ENCODE data around the gene KCNH1.

Gene KCNH1

GRCh38 chr1:210944252-210944651 lies 189.7 kb downstream of the KCNH1 start:
- Histone ChIP-seq H3K9me3 (ENCODE audit: low read length) (no peaks in the 10 kb centered on the region), H3K4me3 (ENCODE audit: low read depth in 1 of 2, low read length in 2 of 2) (no peak overlapping the region), H3K27ac (ENCODE audit: low read depth, low read length) (no peak overlapping the region), H3K9ac (ENCODE audit: low read length) (no peak overlapping the region), H3K4me1 (ENCODE audit: insufficient read depth, low read length) (no peaks in the 10 kb centered on the region), H3K27me3 (ENCODE audit: control insufficient read depth in 1 of 2, insufficient read depth in 2 of 2, low read length in 2 of 2) (no peaks in the 10 kb centered on the region), H3K36me3 (ENCODE audit: insufficient read depth, low read length) (no peaks in the 10 kb centered on the region)

- Histone ChIP-seq H3K9ac (ENCODE audit: low read length) (no peak overlapping the region), H3K9me3 (ENCODE audit: low read length) (no peaks in the 10 kb centered on the region), H3K36me3 (ENCODE audit: insufficient read depth, low read length) (no peaks in the 10 kb centered on the region), H3K4me1 (ENCODE audit: insufficient read depth, low read length) (no peaks in the 10 kb centered on the region), H3K4me3 (ENCODE audit: low read depth in 1 of 2, low read length in 2 of 2) (no peak overlapping the region), H3K27ac (ENCODE audit: low read depth, low read length) (no peak overlapping the region), H3K27me3 (ENCODE audit: control insufficient read depth in 1 of 2, insufficient read depth in 2 of 2, low read length in 2 of 2) (no peaks in the 10 kb centered on the region)
Measured at GRCh38 chr1:210942513-210942912, 191.4 kb downstream of the KCNH1 start.

- Histone ChIP-seq H3K27ac (ENCODE audit: low read depth, low read length) (no peak overlapping the region), H3K27me3 (ENCODE audit: control insufficient read depth in 1 of 2, insufficient read depth in 2 of 2, low read length in 2 of 2) (no peaks in the 10 kb centered on the region), H3K4me1 (ENCODE audit: insufficient read depth, low read length) (no peaks in the 10 kb centered on the region), H3K9ac (ENCODE audit: low read length) (no peak overlapping the region), H3K36me3 (ENCODE audit: insufficient read depth, low read length) (no peaks in the 10 kb centered on the region), H3K9me3 (ENCODE audit: low read length) (no peaks in the 10 kb centered on the region), H3K4me3 (ENCODE audit: low read depth in 1 of 2, low read length in 2 of 2) (no peak overlapping the region)
Measured at GRCh38 chr1:210940081-210940617, 193.8 kb downstream of the KCNH1 start.

GRCh38 chr1:210938416-210938925 lies 195.5 kb downstream of the KCNH1 start:
- H3K27ac ChIP-seq (ENCODE audit: low read depth, low read length): no peak overlapping the region
- H3K9me3 ChIP-seq (ENCODE audit: low read length): no peaks in the 10 kb centered on the region
- H3K4me1 ChIP-seq (ENCODE audit: insufficient read depth, low read length): no peaks in the 10 kb centered on the region
- no peaks in the 10 kb centered on the region for H3K36me3 ChIP-seq (ENCODE audit: insufficient read depth, low read length)
- H3K27me3 ChIP-seq (ENCODE audit: control insufficient read depth in 1 of 2, insufficient read depth in 2 of 2, low read length in 2 of 2): no peaks in the 10 kb centered on the region
- H3K4me3 ChIP-seq (ENCODE audit: low read depth in 1 of 2, low read length in 2 of 2): no peak overlapping the region
- H3K9ac ChIP-seq (ENCODE audit: low read length): no peak overlapping the region

GRCh38 chr1:210937846-210938245 lies 196.1 kb downstream of the KCNH1 start:
- H3K4me1 ChIP-seq (ENCODE audit: insufficient read depth, low read length): no peaks in the 10 kb centered on the region
- H3K36me3 ChIP-seq (ENCODE audit: insufficient read depth, low read length): no peaks in the 10 kb centered on the region
- no peak overlapping the region for H3K27ac ChIP-seq (ENCODE audit: low read depth, low read length)
- H3K9me3 ChIP-seq (ENCODE audit: low read length): no peaks in the 10 kb centered on the region
- H3K9ac ChIP-seq (ENCODE audit: low read length): no peak overlapping the region
- H3K4me3 ChIP-seq (ENCODE audit: low read depth in 1 of 2, low read length in 2 of 2): no peak overlapping the region
- no peaks in the 10 kb centered on the region for H3K27me3 ChIP-seq (ENCODE audit: control insufficient read depth in 1 of 2, insufficient read depth in 2 of 2, low read length in 2 of 2)

- H3K9ac ChIP-seq (ENCODE audit: low read length): no peak overlapping the region
- H3K4me3 ChIP-seq (ENCODE audit: low read depth in 1 of 2, low read length in 2 of 2): no peak overlapping the region
- H3K9me3 ChIP-seq (ENCODE audit: low read length): no peaks in the 10 kb centered on the region
- H3K27ac ChIP-seq (ENCODE audit: low read depth, low read length): no peak overlapping the region
- H3K4me1 ChIP-seq (ENCODE audit: insufficient read depth, low read length): no peaks in the 10 kb centered on the region
- no peaks in the 10 kb centered on the region for H3K36me3 ChIP-seq (ENCODE audit: insufficient read depth, low read length)
- no peaks in the 10 kb centered on the region for H3K27me3 ChIP-seq (ENCODE audit: control insufficient read depth in 1 of 2, insufficient read depth in 2 of 2, low read length in 2 of 2)
Measured at GRCh38 chr1:210935905-210936304, 198.0 kb downstream of the KCNH1 start.

- no peak overlapping the region for H3K9ac ChIP-seq (ENCODE audit: low read length)
- no peak overlapping the region for H3K27ac ChIP-seq (ENCODE audit: low read depth, low read length)
- no peaks in the 10 kb centered on the region for H3K27me3 ChIP-seq (ENCODE audit: control insufficient read depth in 1 of 2, insufficient read depth in 2 of 2, low read length in 2 of 2)
- no peaks in the 10 kb centered on the region for H3K36me3 ChIP-seq (ENCODE audit: insufficient read depth, low read length)
- no peaks in the 10 kb centered on the region for H3K9me3 ChIP-seq (ENCODE audit: low read length)
- no peak overlapping the region for H3K4me3 ChIP-seq (ENCODE audit: low read depth in 1 of 2, low read length in 2 of 2)
- no peaks in the 10 kb centered on the region for H3K4me1 ChIP-seq (ENCODE audit: insufficient read depth, low read length)
Measured at GRCh38 chr1:210932104-210932503, 201.8 kb downstream of the KCNH1 start.

GRCh38 chr1:210922666-210923065 lies 211.3 kb downstream of the KCNH1 start:
- H3K9ac ChIP-seq (ENCODE audit: low read length): no peak overlapping the region
- no peaks in the 10 kb centered on the region for H3K9me3 ChIP-seq (ENCODE audit: low read length)
- H3K27ac ChIP-seq (ENCODE audit: low read depth, low read length): no peak overlapping the region
- H3K36me3 ChIP-seq (ENCODE audit: insufficient read depth, low read length): no peaks in the 10 kb centered on the region
- H3K4me1 ChIP-seq (ENCODE audit: insufficient read depth, low read length): no peaks in the 10 kb centered on the region
- no peak overlapping the region for H3K4me3 ChIP-seq (ENCODE audit: low read depth in 1 of 2, low read length in 2 of 2)
- H3K27me3 ChIP-seq (ENCODE audit: control insufficient read depth in 1 of 2, insufficient read depth in 2 of 2, low read length in 2 of 2): no peaks in the 10 kb centered on the region

- H3K4me1 ChIP-seq (ENCODE audit: insufficient read depth, low read length): no peaks in the 10 kb centered on the region
- no peaks in the 10 kb centered on the region for H3K36me3 ChIP-seq (ENCODE audit: insufficient read depth, low read length)
- no peak overlapping the region for H3K9ac ChIP-seq (ENCODE audit: low read length)
- no peak overlapping the region for H3K27ac ChIP-seq (ENCODE audit: low read depth, low read length)
- no peaks in the 10 kb centered on the region for H3K9me3 ChIP-seq (ENCODE audit: low read length)
- no peak overlapping the region for H3K4me3 ChIP-seq (ENCODE audit: low read depth in 1 of 2, low read length in 2 of 2)
- H3K27me3 ChIP-seq (ENCODE audit: control insufficient read depth in 1 of 2, insufficient read depth in 2 of 2, low read length in 2 of 2): no peaks in the 10 kb centered on the region
Measured at GRCh38 chr1:210920716-210921694, 212.9 kb downstream of the KCNH1 start.

- no peak overlapping the region for H3K27ac ChIP-seq (ENCODE audit: low read depth, low read length)
- H3K4me3 ChIP-seq (ENCODE audit: low read depth in 1 of 2, low read length in 2 of 2): no peak overlapping the region
Measured at GRCh38 chr1:210920258-210920657, 213.7 kb downstream of the KCNH1 start.

GRCh38 chr1:210918893-210919292 lies 215.1 kb downstream of the KCNH1 start:
- Histone ChIP-seq H3K4me3 (ENCODE audit: low read depth in 1 of 2, low read length in 2 of 2) (no peak overlapping the region), H3K4me1 (ENCODE audit: insufficient read depth, low read length) (no peaks in the 10 kb centered on the region)

More at GRCh38 chr1:210920258-210920657, 213.7 kb downstream of the KCNH1 start:
- H3K9ac ChIP-seq (ENCODE audit: low read length): no peak overlapping the region
- no peaks in the 10 kb centered on the region for H3K4me1 ChIP-seq (ENCODE audit: insufficient read depth, low read length)
- no peaks in the 10 kb centered on the region for H3K9me3 ChIP-seq (ENCODE audit: low read length)
- H3K36me3 ChIP-seq (ENCODE audit: insufficient read depth, low read length): no peaks in the 10 kb centered on the region
- H3K27me3 ChIP-seq (ENCODE audit: control insufficient read depth in 1 of 2, insufficient read depth in 2 of 2, low read length in 2 of 2): no peaks in the 10 kb centered on the region

More at GRCh38 chr1:210918893-210919292, 215.1 kb downstream of the KCNH1 start:
- Histone ChIP-seq H3K27me3 (ENCODE audit: control insufficient read depth in 1 of 2, insufficient read depth in 2 of 2, low read length in 2 of 2) (no peaks in the 10 kb centered on the region), H3K27ac (ENCODE audit: low read depth, low read length) (no peak overlapping the region), H3K36me3 (ENCODE audit: insufficient read depth, low read length) (no peaks in the 10 kb centered on the region), H3K9me3 (ENCODE audit: low read length) (no peaks in the 10 kb centered on the region), H3K9ac (ENCODE audit: low read length) (no peak overlapping the region)
